ENCODE data around the gene PRDX5.

- TF ChIP-seq CTCF (IDR thresholded peaks at IDR 0.05; ENCODE audit: low read depth, low read length, missing input control) (no peak), ZBTB33 (IDR thresholded peaks at IDR 0.05) (no peak), MAX (IDR thresholded peaks at IDR 0.05) (no peak), GABPA (IDR thresholded peaks at IDR 0.05 in 1 of 2, conservative IDR thresholded peaks at IDR 0.05 in 1 of 2) (no peak), SP1 (IDR thresholded peaks at IDR 0.05) (no peak), TAF1 (conservative IDR thresholded peaks at IDR 0.05) (no peak), YY1 (IDR thresholded peaks at IDR 0.05) (no peak), ATF3 (IDR thresholded peaks at IDR 0.05) (no peak), RAD21 (IDR thresholded peaks at IDR 0.05) (no peak), RXRA (IDR thresholded peaks at IDR 0.05) (no peak), JUND (IDR thresholded peaks at IDR 0.05) (no peak), REST (IDR thresholded peaks at IDR 0.05) (no peak), FOXA1 (IDR thresholded peaks at IDR 0.05) (no peak)
Measured at GRCh38 chr11:64333556-64333955, 15.6 kb downstream of the PRDX5 start.
